HG03064 (cell line): ENCODE results near the gene KLC4.
"Not testable (repeated sequence)": the region's sequence is repeated elsewhere in the genome, so short reads cannot be mapped to it uniquely, and the experiment has no call there.

Source experiments
- ATAC-seq: cut with Tn5 transposase; IDR thresholded peaks from one replicate; pipeline ENCODE4 v1.9.1; 2021; ENCODE audit warnings: low read depth; ENCODE audit not compliant: unreplicated experiment

Gene KLC4

DNA sequence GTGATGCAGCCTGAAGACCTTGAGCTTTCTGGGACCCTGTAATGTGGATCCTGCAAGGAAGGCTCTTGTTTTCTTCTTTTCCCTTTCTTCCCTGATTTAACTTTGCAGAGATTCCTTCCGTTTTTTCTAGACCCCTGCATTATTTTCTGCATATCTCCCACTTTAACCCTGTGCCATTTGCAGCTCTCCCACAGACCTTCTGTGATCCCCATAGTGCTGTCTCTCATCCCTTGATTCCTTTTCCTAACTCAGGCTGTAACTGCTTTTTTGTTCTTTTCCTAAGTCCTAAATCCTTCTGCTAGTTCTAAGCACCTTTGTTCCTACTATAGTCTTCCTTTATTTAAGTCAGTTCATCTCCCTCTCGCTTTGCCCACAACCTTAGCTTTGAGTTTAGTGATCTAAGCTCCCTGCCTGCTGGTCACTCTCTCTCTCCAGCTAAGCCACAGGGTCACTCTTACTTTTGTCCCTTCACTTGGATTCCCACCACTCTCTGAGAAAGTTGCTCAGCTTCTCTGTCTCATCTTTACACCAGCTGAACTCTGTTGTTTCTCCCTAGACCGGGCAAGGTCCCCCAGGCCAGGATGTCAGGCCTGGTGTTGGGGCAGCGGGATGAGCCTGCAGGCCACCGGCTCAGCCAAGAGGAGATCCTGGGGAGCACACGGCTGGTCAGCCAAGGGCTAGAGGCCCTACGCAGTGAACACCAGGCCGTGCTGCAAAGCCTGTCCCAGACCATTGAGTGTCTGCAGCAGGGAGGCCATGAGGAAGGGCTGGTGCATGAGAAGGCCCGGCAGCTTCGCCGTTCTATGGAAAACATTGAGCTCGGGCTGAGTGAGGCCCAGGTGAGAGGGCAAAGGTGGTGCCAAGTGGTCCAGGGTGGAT, 1.6 kb downstream of the KLC4 start:
- ATAC-seq, result no peak

DNA sequence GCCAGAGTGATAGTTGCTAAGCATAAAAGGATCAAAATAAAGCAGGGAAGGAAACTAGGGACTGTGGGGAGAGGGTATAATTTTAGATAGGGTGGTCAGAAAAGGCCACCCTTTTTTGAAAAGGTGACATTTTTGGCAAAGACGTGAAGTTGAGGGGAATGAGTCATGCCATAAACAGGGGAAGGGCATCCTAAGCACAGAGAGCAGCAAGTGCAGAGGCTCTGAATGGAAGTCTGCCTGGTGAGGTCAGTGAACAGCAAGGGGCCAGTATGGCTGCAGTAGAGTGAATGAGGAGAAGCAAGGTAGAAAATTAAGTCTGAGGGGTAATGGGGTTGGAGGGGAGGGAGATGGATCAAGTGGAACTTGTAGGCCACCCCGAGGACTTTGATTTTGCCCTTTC, 2.4 kb downstream of the KLC4 start:
- ATAC-seq, result no peak

DNA sequence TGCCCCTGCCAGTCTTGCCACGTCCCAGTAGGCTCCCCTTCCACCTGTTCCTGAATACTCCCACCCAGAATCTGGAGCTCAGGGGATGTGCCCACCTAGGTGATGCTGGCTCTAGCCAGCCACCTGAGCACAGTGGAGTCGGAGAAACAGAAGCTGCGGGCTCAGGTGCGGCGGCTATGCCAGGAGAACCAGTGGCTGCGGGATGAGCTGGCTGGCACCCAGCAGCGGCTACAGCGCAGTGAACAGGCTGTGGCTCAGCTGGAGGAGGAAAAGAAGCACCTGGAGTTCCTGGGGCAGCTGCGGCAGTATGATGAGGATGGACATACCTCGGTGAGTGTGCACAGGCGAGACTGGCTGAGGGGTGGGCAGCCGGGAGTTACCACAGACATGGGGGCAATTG, 3.4 kb downstream of the KLC4 start:
- no peak for ATAC-seq

DNA sequence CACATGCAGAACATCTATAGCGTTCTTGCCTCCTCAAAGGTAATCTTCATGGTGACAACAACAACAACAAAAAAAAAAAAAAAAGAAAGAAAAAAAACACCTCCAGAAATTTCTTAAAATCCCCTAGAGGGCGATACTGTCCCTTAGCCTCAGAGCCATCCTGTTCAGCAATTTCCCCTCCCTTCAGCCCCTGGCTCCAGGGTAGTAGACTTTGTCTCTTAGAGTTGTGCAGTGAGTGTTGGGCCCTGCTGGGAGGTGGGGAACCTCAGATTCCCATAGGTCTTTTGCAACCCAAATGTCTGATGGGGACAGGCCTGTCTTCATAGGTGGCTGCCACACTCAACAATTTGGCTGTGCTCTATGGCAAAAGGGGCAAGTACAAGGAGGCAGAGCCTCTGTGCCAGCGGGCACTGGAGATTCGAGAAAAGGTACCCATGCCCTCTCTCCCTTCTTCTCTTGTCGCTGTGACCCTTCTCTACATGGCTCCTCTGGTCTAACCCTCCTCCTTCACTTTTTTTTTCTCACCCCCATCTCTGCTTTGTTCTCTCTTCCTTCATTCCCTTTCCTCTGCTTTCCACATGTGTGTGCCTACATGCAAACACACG, 10.7 kb downstream of the KLC4 start:
- ATAC-seq, result no peak

DNA sequence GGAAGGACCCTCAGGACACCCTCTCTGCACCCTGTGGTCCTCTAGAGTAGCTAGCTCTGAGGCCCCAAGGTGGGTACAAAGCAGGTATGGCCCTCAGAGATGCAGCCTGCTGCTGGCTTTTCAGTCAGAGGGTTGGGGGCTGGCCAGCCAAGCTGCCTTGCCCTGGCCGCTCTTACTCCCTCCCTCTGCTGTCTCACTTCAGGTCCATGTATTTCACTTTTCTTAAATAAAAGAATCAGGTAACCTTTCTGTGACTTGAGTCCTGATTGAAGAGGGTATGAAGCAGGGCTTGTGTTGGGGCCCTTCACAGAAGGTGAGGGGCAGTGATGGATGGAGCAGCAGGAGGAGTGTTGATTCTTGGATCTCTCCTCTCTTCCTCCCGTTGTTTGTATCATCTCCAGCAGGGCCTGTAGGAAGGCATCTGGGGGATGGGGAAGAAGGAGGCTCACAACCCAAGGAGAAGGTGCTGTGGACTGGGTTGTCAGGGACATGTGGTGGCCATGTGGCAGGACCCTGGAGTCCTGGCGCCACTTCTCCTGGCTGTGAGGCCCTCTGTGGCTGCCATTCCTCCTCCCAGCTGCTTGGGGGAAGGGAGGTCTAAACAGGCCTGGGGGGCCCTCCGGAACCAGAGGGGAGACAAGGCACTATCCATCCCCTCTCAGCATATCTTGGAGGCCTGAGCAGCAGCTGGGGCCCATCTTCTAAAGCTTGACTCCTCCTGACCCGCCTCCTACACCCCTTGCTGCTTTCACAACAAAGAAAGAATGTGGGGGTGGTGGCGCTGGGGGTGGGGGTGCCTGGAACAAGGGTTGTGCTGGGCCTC, 15.6 kb downstream of the KLC4 start:
- no peak for ATAC-seq

DNA sequence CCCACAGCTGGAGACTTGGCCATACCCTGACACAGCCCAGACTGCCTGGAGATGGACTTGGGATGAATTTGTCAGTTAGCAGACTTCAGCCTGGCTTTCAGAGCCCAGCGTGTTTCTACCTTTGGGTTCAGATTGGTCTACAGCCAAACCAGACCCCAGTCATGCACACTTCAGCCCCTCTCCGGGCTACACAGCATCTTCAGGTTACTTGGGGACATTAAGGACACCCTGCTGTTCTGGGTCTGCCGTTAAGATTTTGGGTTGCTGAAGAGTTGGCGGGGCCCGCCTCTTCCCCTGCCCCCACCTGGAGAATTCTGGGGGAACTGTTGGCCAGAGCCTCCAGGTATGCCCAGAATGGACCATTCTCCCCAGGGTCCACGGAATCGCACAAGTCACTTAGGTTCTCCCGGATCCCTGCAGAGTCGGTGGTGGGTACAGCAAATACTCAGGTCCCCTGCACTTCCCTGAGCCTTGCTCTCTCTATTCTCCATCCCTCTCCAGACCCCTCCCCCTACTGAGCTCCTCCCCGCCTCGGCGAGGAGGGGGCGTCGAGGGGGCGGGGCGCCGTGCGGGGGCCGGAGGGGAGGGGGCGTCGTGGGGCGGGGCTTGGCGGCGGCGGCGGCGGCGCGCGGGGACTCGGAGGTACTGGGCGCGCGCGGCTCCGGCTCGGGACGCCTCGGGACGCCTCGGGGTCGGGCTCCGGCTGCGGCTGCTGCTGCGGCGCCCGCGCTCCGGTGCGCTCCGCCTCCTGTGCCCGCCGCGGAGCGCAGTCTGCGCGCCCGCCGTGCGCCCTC, 16.4 kb downstream of the KLC4 start, which contains the start of gene PTK7:
Gene PTK7 (plus strand): TSS at position 645 of the 794 bp plus-strand sequence. CDS start 175 bp downstream, outside the sequence.
- no peak for ATAC-seq

DNA sequence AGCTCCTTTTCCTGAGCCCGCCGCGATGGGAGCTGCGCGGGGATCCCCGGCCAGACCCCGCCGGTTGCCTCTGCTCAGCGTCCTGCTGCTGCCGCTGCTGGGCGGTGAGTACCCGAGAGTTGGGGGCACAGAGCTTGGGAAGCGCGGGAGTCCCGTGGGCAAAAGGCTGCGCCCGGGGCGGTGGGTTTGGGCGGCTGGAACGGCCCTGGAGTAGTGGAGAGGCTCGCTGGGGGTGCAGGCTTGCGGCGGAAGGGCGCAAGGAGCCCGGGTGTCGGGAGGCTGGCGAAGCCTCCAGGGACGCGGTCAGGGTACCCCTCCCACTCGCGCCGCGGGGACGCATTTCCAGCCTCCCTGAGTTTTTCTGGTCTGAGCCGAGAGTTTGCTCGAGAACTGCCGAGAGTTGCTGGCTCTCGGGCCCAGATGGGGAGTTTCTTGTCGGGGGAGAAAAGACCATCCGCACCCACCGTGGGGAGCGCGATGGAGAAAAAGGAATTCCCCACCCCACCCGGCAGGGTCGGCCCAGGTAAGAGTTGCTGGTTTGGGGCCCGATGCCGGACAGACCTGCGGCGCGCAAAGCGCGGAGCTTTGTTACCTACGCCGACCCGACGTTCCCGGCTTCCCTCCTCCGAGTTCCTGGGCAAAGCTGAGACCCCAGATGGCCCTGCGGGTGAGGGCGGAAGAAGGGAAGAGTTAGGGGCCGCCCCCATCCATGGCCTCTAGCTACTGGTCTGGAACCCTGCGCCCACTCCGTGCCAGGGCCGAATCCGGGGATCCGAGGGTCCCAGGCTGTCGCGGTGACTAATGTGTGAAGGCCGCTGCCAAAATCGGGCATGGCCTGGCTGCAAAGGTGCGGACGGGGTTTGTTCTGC, 17.3 kb downstream of the KLC4 start:
- no peak for ATAC-seq

DNA sequence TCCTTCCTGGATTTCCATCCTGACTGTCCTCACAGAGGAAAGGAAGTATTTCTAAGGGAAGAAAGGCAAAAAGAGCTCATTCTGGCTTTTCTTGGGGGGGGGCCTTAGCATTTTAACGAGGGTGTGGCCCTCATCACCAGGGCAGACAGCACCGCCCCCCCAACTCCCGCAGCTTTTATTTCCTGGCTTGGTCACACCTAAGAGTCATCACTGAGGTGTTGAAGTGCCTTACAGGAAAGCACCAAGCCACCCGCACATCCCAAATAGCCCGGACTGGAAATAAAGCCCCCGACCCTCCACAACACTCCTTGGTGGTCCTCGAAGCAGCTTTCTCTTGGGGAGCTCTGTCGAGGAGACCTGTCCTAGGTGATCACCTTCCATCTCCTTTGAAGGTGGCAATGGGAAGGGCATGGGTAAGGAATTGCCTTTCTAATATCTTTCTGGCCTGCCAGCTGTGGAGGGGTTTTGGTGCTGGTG, 17.9 kb downstream of the KLC4 start:
- ATAC-seq, result no peak

DNA sequence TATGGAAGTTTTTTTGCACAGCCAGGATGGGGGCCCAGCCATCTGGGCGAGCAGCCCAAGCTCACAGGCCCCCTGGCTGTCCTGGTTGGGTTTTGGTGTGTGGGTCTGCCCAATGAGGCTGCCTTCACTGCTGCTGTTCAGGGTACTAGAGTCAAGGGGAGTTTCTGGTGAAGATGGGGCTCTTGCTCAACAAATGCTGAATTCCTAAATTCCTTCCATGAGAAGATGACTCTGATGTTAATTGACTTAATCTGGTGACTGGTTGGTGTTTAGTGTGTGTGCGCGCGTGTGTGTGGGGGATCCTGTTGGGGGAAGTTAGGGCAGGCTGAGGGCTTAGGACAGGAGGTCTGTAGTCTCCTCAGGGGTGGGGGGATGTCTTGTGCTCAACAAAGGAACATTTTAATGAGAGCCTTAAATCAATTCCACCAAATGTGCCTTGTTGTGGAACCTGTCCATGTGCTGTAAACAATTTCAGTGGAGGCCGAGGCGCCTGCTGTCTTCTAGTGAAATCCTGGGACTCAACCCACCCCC, 18.6 kb downstream of the KLC4 start:
- no peak for ATAC-seq

DNA sequence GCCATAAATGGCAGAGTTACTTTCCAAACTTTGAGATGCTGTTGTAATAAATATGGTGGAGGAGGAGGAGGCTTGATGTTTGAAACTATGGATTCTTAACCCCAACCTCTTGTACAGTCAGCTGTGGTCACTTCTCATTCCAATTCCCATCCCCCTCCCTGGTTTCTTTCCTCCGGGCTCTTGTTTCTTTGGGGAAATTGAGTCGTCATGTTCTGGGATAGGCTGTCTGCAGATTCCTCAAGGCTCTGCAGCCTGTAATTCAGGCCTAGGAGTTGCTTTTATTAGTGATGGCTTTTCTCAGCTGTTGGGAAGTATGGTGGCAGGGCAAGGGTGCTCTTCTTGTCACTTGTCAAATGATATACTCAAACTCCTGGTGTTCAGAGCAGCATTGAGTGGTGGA, 19.3 kb downstream of the KLC4 start:
- no peak for ATAC-seq

DNA sequence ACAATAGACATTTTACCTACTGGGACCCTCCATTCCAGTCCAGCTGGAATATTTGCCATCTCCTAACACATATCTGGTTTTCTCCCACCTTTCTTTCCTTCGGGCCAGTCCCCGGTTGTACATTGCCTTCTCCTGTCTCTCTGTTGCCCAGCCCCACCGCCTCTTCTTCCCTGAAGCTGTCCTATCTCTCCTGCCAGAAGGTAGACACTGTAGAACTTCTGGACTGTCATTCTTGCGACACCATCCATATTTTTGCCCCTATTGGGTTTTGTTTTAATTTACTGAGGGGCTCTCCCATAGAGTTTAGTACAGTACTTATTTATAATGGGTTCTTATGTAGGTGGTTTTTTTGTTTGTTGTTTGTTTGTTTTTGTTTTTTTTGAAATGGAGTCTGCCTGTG, 21.6 kb downstream of the KLC4 start:
- no peak for ATAC-seq

DNA sequence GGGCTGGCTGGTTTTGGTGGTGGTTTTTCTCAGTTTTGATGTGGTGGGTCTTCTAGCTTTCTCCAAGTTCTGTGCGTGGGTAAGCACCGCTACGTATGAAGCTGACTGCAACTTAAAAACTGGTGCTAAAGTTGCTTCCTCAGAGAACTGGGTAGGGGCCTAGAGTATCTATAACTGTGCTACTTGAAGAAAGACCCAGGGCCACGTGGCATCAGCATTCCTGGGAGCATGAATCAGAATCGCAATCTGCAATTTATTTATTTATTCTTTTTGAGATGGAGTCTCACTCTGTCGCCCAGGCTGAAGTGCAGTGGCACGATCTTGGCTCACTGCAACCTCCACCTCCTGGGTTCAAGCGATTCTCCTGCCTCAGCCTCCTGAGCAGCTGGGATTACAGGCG, 22.5 kb downstream of the KLC4 start:
- not testable (repeated sequence) for ATAC-seq

DNA sequence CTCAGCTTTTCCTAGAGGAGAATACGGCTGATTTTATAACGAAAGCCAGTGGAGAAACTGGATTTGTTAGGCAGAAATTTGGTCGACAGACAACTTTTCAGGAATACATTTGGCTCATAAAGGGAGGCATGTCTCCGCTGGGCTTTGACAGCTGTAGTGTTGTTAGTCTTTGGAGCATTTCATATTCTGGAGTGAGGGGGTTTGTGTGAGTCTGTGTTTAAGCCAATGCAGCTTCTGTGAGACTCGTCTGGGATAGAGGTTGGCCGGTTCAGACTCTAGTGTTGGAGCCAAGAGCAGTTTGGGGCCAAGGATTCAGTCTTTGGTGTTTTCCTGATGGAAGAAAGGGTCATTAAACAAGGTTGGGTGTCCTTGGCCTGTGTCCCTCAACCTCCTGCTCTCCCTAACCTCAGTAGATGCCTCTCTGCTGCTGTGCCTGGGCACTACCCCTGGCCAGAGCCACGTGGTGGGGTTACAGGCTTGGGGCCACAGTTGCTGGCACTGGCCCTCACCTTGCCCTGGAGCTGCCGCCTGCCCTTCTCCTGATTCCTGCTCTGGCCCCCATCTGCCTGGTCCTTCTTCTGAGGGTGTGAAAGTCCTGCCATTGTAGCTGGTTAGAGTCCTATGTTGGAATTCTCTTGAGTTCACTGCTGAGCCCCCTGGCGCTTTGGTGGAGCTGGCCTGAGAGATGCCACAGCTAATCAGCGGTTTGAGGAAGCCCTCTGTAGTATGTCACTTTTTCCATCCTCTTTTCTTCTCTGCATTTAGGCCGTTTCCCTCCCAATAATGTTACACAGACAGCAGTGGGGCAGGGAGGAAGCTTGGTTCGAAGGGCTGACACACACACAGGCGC, 23.6 kb downstream of the KLC4 start:
- no peak for ATAC-seq

DNA sequence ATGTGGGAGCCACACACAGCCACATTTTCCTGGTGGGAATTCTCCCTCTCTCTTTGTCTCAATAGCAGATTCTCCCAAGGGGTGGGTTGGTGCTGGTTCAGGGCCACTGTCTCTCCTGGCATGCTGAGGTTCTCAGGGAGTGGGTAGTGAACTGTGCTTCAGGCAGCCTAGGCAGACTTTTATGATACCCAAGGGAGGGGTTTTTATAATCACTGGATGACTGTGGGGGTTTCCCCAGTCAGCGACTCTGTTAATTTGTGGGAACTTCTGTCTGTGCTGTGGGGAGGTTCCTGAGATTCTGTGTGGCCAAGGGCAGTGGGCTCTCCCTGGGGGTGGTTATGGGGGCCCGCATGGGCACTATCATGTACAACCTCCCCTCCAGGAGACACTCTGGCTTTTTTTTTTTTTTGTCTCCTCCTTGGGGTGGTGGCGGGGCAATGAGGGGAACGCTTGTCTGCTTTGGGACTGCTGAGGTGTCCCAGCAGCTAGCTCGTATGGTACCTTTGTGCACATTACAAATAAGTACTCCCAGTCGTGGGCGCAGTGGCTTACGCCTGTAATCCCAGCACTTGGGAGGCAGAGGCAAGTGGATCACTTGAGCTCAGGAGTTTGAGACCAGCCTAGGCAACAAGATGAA, 26.7 kb downstream of the KLC4 start:
- no peak for ATAC-seq

DNA sequence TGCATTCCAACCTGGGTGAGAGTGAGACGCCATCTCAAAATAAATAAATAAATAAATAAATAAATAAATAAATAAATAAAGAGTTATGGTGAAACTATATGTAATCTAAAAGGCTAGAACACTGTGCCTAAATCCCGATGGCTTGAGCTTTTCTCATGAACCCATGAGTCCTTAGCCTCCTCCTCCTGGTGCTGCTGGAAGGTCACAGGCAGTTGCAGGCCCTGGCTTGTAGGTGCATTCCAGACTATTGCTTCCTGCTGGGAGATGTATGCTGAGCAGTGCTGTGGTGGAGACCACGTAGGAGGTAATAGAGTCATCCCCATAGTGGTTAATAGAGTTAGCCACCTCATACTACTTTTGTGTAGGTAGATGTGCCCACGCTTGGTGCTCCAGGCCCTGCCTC, 29.2 kb downstream of the KLC4 start:
- no peak for ATAC-seq

DNA sequence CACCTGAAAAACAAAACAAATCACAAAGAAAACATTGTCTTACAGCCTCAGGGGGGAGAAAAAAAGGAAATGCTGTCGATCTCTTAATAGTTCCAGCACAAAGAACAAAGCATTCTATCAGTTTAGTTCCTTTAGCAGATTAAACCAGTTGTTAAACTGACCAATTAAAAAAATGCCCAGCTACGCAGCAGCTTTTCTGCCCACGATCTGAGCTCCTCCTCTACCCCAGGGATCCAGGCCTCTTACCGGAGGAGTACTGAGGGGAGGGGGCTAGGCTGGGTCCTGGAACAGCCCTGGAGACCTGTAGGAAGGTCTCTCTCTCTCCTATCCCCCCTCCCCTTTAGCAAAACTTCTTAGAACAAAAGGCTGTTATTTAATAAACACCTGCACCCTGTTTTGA, 30.0 kb downstream of the KLC4 start:
- ATAC-seq, result no peak

DNA sequence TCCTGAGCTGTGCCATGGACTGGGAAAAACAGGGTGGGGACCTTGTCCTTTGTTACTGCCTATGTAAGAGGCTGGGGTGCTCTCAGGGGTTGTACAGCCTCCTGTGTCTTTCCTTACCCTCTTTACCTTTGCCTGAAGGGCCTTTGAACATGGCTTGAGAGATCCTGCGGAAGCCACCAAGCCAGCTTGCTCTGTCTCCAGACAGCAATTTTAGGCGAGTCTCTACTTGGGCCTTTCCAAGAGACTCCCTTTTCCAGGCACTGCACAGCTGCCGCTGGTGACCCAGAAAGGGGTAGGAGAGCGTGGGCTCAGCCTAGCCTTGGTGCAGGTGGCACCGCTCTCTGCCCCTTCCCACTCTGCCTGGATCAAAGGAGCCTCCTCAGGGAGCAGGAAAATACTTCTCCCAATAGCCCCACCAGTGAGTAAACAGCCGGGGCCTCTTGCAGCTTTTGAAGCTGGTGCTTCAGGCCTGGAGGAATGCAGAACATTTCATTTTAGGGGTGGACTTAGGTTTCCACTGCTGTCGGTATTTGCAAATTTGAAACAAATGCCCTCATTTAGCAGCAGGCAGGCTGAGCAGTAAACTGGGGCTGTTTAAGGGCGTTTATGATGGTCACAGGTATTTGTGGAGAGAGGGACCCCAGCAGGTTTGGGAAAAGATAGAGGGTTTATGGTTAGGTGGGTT, 30.6 kb downstream of the KLC4 start:
- ATAC-seq, result no peak
